Measurements from ENCODE around the gene EGFLAM.
"Not testable (repeated sequence)": the region's sequence is repeated elsewhere in the genome, so short reads cannot be mapped to it uniquely, and the experiment has no call there.

The EGFLAM gene

GRCh38 chr5:38323645-38324295 lies 65.4 kb downstream of the EGFLAM start:
- DNase-seq = no peak

GRCh38 chr5:38329132-38329715 lies 70.9 kb downstream of the EGFLAM start:
- DNase-seq = no peak

GRCh38 chr5:38330207-38330606 lies 71.8 kb downstream of the EGFLAM start:
- no peak for DNase-seq

GRCh38 chr5:38331831-38332230 lies 73.5 kb downstream of the EGFLAM start:
- DNase-seq = no peak

GRCh38 chr5:38333181-38333580 lies 74.8 kb downstream of the EGFLAM start:
- DNase-seq = not testable (repeated sequence)

- DNase-seq = no peak
Measured at GRCh38 chr5:38338455-38338854, 80.1 kb downstream of the EGFLAM start.

- DNase-seq = no peak
Measured at GRCh38 chr5:38339446-38339845, 81.1 kb downstream of the EGFLAM start.

- no peak for DNase-seq
Measured at GRCh38 chr5:38341056-38341455, 82.7 kb downstream of the EGFLAM start.

- DNase-seq = no peak
Measured at GRCh38 chr5:38341641-38342040, 83.3 kb downstream of the EGFLAM start.

- DNase-seq = no peak
Measured at GRCh38 chr5:38342261-38342660, 83.9 kb downstream of the EGFLAM start.

- DNase-seq = no peak
Measured at GRCh38 chr5:38344891-38345290, 86.5 kb downstream of the EGFLAM start.

- DNase-seq = no peak
Measured at GRCh38 chr5:38346593-38346992, 88.2 kb downstream of the EGFLAM start.

GRCh38 chr5:38347040-38347763 lies 88.8 kb downstream of the EGFLAM start:
- DNase-seq = no peak

GRCh38 chr5:38347896-38348295 lies 89.5 kb downstream of the EGFLAM start:
- no peak for DNase-seq

- no peak for DNase-seq
Measured at GRCh38 chr5:38360323-38361061, 102.1 kb downstream of the EGFLAM start.

- no peak for DNase-seq
Measured at GRCh38 chr5:38362713-38363112, 104.4 kb downstream of the EGFLAM start.

- no peak for DNase-seq
Measured at GRCh38 chr5:38364825-38365224, 106.5 kb downstream of the EGFLAM start.

GRCh38 chr5:38367410-38367809 lies 109.1 kb downstream of the EGFLAM start:
- no peak for DNase-seq

- no peak for DNase-seq
Measured at GRCh38 chr5:38367966-38368365, 109.6 kb downstream of the EGFLAM start.

- DNase-seq = no peak
Measured at GRCh38 chr5:38369692-38370091, 111.3 kb downstream of the EGFLAM start.

- DNase-seq = no peak
Measured at GRCh38 chr5:38370358-38371100, 112.2 kb downstream of the EGFLAM start.

All from nucleus accumbens (tissue), 56 donors.